Ishikawa (cell line): Measurements from ENCODE around the gene SCNN1B.

Experiments used
- CREB1 ChIP-seq: IDR thresholded peaks from 2 replicates; pipeline ENCODE4 v1.6.1; 2012; ENCODE audit warnings: low read depth
- EGR1 ChIP-seq: IDR thresholded peaks from 2 replicates; pipeline ENCODE4 v1.6.1; 2012
- EP300 ChIP-seq: IDR thresholded peaks from 2 replicates; pipeline ENCODE4 v1.6.1; 2012; ENCODE audit warnings: borderline replicate concordance
- RAD21 ChIP-seq: IDR thresholded peaks from 2 replicates; pipeline ENCODE4 v1.6.1; 2012; ENCODE audit warnings: low read depth
- TAF1 ChIP-seq: IDR thresholded peaks from 2 replicates; pipeline ENCODE4 v1.6.1; 2012; ENCODE audit warnings: low read depth, mild to moderate bottlenecking
- TEAD4 ChIP-seq: IDR thresholded peaks from 2 replicates; pipeline ENCODE4 v1.6.1; 2012
- YY1 ChIP-seq: IDR thresholded peaks from 2 replicates; pipeline ENCODE4 v1.6.1; 2012; ENCODE audit warnings: low read depth
- TF ChIP-seq, protein P1 (sequence below): IDR thresholded peaks from 2 replicates; pipeline ENCODE4 v1.6.1; 2012; ENCODE audit warnings: low read depth, mild to moderate bottlenecking
- TF ChIP-seq, protein P2 (sequence below): IDR thresholded peaks from 2 replicates; pipeline ENCODE4 v1.6.1; 2012

DNA sequence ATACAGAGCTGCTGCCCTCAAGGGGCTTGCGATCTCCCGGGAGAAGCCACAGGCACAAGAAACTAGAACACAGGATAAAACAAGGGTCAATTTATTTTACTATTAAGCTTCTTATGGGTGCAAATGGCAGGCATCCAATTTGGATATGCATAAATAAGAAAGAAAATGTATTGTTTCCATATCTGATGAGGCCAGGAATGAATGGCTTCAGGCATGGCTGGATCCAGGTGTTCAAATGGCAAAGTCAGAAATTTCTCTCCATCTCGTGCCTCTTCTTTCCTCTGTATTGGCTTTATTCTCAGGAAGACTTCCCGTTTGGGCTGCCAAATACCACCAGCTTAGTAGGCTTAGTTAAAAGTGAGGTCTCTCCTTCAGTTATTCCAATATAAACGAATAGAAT is 43.1 kb downstream of the SCNN1B start:
- TF ChIP-seq CREB1 (no peak), YY1 (no peak), TAF1 (no peak), TEAD4 (no peak), EP300 (no peak), RAD21 (no peak), EGR1 (no peak)
- TF ChIP-seq, protein P1, sequence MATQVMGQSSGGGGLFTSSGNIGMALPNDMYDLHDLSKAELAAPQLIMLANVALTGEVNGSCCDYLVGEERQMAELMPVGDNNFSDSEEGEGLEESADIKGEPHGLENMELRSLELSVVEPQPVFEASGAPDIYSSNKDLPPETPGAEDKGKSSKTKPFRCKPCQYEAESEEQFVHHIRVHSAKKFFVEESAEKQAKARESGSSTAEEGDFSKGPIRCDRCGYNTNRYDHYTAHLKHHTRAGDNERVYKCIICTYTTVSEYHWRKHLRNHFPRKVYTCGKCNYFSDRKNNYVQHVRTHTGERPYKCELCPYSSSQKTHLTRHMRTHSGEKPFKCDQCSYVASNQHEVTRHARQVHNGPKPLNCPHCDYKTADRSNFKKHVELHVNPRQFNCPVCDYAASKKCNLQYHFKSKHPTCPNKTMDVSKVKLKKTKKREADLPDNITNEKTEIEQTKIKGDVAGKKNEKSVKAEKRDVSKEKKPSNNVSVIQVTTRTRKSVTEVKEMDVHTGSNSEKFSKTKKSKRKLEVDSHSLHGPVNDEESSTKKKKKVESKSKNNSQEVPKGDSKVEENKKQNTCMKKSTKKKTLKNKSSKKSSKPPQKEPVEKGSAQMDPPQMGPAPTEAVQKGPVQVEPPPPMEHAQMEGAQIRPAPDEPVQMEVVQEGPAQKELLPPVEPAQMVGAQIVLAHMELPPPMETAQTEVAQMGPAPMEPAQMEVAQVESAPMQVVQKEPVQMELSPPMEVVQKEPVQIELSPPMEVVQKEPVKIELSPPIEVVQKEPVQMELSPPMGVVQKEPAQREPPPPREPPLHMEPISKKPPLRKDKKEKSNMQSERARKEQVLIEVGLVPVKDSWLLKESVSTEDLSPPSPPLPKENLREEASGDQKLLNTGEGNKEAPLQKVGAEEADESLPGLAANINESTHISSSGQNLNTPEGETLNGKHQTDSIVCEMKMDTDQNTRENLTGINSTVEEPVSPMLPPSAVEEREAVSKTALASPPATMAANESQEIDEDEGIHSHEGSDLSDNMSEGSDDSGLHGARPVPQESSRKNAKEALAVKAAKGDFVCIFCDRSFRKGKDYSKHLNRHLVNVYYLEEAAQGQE = no peak
- TF ChIP-seq, protein P2, sequence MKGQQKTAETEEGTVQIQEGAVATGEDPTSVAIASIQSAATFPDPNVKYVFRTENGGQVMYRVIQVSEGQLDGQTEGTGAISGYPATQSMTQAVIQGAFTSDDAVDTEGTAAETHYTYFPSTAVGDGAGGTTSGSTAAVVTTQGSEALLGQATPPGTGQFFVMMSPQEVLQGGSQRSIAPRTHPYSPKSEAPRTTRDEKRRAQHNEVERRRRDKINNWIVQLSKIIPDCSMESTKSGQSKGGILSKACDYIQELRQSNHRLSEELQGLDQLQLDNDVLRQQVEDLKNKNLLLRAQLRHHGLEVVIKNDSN = no peak
